ENCODE results near the gene SLC24A3. TPM values are rescaled to one million over a fixed set of nuclear protein-coding genes. Genes with fewer than 3 reads are reported as not detected.

Gene SLC24A3
- total and polyA plus RNA-seq, 2 experiments from 2014 or later, result 0.81 to 2.5 TPM

DNA sequence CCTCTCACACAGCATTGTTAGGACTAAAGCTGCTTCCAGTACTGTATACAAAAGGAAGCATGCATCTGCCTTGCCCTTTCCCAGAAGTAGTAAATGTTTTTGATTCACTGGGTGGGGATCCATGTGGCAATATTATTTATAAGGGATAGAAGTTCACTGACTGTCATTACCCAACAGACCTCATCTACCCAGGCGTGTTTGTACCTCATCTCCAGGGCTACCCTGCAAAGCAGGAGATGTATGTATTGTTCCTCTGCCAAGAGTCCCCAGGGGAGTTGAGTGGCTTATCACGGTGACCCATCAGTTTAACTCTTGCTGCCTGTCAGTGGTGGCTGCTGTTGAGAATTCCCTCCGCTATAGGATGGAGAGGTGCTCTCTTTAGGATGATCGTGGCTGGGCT lies 42.5 kb downstream of the SLC24A3 start:
- no peak overlapping the region for H3K4me3 Mint-ChIP-seq
- Histone ChIP-seq H4K20me1 (replicated peaks; ENCODE audit: insufficient read depth) (no peaks in the 10 kb centered on the region), H3K4me1 (ENCODE audit: insufficient read depth) (no peaks in the 10 kb centered on the region), H3F3A (replicated peaks; ENCODE audit: low read depth) (no peaks in the 10 kb centered on the region), H3K4me2 (no peak overlapping the region), H3K27me3 (ENCODE audit: insufficient read depth) (no peaks in the 10 kb centered on the region), H3K79me2 (replicated peaks; ENCODE audit: insufficient read depth) (no peaks in the 10 kb centered on the region), H3K27ac (ENCODE audit: low read depth) (no peak overlapping the region), H3K36me3 (ENCODE audit: insufficient read depth) (no peaks in the 10 kb centered on the region), H3K9me2 (ENCODE audit: insufficient read depth) (peaks cover 6% of the 10 kb centered on the region), H3K4me3 (no peak overlapping the region), H2AFZ (no peak overlapping the region)
- H3K9me3 Mint-ChIP-seq, result no peaks in the 10 kb centered on the region
- H3K27ac Mint-ChIP-seq, result no peak overlapping the region
- DNase-seq (ENCODE audit: low spot score), result no peak
- peaks cover 11% of the 10 kb centered on the region; the same call in 2 of the 3 replicates for H3K4me1 Mint-ChIP-seq
- H3K27me3 Mint-ChIP-seq (ENCODE audit: insufficient read depth, low read depth, poor library complexity), result no peaks in the 10 kb centered on the region
- TF ChIP-seq, protein P1, sequence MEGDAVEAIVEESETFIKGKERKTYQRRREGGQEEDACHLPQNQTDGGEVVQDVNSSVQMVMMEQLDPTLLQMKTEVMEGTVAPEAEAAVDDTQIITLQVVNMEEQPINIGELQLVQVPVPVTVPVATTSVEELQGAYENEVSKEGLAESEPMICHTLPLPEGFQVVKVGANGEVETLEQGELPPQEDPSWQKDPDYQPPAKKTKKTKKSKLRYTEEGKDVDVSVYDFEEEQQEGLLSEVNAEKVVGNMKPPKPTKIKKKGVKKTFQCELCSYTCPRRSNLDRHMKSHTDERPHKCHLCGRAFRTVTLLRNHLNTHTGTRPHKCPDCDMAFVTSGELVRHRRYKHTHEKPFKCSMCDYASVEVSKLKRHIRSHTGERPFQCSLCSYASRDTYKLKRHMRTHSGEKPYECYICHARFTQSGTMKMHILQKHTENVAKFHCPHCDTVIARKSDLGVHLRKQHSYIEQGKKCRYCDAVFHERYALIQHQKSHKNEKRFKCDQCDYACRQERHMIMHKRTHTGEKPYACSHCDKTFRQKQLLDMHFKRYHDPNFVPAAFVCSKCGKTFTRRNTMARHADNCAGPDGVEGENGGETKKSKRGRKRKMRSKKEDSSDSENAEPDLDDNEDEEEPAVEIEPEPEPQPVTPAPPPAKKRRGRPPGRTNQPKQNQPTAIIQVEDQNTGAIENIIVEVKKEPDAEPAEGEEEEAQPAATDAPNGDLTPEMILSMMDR (conservative IDR thresholded peaks at IDR 0.05; ENCODE audit: low read depth in 2 of 2), result no peak
- TF ChIP-seq EZH2 (IDR thresholded peaks at IDR 0.05; ENCODE audit: low read depth, unreplicated experiment), result no peak
- TF ChIP-seq ZNF462 (CRISPR knock-in tag; IDR thresholded peaks at IDR 0.05), result no peak
- no peak for TF ChIP-seq STAT1 (IDR thresholded peaks at IDR 0.05; ENCODE audit: unreplicated experiment)
- TF ChIP-seq JUNB (IDR thresholded peaks at IDR 0.05; ENCODE audit: unreplicated experiment), result no peak
- H3K36me3 Mint-ChIP-seq (ENCODE audit: low read depth), result no peaks in the 10 kb centered on the region
- no peak for ATAC-seq
